Activated CD4-positive, CD25-positive, alpha-beta regulatory T cell treated with anti-CD3 and anti-CD28 coated beads, Interleukin-2, amount 50 U/mL, for 72 hours (primary cell): ENCODE measurements around the gene OVAAL.

Experiments
- DNase-seq: peaks from one replicate; pipeline ENCODE4 v3.0.0; 2021

The OVAAL gene

DNA sequence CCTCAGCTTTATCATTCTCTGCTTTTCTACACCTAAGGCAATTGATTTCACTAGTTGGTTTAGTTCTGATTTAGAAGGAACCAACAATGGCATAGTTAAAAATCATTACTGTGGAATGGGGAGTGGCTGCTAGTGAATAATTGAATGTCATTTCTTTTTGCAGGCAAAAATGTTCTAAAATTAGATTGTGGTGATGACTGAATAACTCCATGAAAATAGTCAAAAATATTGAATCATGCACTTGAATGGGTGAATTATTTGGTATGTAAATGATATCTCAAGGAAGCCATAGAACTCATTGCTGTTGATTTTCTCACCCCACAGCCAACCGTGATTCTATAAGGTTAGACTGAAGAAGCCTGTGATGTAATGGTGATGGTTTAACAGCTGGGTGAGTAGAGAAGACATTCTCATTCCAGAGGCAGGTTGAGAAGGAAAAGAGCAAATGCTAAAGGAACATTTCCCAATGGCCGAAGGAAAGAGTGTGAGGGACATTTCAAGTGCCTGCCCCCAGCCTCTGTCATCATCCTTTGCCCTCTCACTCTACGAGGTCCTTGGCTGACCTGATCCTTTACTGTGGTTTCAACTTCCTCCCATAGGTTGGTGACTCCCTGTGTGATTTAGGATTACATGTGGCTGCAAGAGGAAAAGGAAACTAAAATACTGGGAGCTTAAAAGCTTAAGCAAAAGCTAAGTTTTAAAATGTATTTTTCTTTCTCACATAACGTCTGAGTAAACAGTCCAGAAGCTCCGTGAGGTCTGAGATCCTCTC lies 12.5 kb downstream of the OVAAL start:
- no peak for DNase-seq

DNA sequence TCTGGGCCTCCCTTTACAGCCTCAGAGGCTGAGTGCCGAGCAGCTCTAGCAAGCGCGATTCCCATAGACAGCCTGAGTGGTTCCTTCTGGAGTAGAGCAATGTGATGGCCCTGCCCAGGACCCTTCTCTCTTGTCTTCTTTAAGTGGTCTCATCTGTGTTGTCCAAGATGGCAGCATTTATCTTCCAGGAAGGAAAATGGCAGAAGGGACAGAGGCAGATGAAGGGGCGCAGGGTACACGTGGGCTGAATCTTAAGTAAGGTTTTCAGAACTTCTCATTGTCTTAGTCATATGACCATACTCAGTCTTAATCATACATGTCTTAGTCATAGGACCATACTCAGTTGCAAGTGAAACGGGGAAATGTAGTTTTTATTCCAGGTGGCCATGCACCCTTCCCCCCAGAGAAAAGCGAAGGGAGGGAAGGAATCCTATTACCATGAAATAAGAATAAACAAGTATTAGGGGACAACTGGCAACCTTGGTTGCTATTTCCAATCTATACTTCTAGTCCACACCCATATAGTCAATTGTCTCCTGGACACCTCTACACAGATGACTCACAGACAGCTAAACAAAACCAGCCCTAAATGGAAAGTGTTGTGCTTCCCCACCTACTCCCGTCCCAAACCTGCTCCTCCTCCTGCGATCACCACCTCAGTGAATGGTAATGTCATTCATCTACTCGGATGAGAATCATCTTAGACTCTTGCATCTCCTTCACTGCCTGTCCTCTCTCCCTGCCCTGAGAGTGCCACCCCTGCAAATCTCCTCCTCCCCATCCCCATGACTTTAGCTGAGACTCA lies 13.3 kb downstream of the OVAAL start:
- no peak for DNase-seq

- no peak for DNase-seq
Observed at GRCh38 chr1:180572760-180573159, 14.0 kb downstream of the OVAAL start.

- no peak for DNase-seq
Observed at GRCh38 chr1:180574031-180574713, 15.4 kb downstream of the OVAAL start.

- no peak for DNase-seq
Observed at GRCh38 chr1:180577361-180577760, 18.6 kb downstream of the OVAAL start.

GRCh38 chr1:180579961-180580611 lies 21.3 kb downstream of the OVAAL start:
- no peak for DNase-seq

DNA sequence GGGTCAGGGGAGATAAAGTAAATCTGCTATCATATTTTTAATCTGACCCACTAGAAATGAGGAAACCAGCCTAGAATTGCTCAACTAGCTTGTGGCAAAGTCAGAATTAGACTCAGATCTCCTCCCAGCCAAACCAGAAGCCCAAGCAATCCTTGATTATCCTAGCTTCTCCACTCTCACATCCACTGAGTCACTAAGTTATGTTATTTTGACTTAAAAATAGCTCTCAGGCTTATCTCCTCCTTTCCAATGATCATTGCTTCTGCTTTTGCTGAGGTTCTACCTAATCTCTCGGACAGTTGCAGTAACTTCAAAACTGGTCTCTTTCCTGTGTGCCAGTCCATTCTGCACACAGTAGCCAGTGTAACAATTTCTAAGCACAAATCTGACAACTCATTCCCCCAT lies 22.9 kb downstream of the OVAAL start:
- DNase-seq: no peak

DNA sequence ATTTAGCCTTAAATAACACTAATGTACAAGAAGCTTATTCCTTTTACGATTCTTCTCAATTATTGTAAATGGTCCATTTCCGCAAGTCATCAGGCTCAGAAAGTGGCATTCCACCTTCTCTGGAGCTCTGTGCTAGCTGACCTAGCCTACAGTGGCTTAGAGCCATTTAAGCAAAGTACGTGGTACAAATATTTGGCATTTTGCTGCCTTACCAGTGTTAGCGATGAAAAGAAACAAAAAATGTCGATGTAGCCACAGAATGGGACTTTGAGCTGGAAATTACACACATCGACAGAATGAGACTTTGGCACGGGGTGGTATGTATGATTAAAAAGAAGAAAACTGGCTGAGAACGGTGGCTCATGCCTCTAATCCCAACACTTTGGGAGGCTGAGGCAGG lies 26.1 kb downstream of the OVAAL start:
- DNase-seq: no peak

- no peak for DNase-seq
Observed at GRCh38 chr1:180585994-180586359, 27.2 kb downstream of the OVAAL start.

- DNase-seq: no peak
Observed at GRCh38 chr1:180586671-180587155, 27.9 kb downstream of the OVAAL start.

- no peak for DNase-seq
Observed at GRCh38 chr1:180588121-180588520, 29.4 kb downstream of the OVAAL start.

GRCh38 chr1:180590889-180591288 lies 32.1 kb downstream of the OVAAL start:
- DNase-seq: no peak

DNA sequence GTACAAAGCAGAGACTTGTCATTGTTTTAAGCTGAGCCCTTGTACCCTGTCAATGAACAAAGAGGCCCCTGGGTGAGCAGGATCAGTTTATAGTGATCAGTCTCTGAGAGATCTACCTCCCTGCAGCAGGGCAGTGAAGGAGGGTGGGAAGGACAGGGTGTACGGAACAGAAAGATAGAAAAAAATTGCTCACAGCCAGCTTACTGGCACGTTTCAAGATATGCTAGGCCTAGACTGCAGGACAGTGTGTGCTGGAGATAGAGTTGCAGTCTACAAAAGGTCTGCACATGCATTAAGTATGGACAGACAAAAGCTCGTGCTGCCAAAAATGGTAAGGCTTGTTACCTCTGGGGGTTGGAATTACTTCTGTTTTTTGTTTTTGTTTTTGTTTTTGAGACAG lies 34.6 kb downstream of the OVAAL start:
- no peak for DNase-seq

DNA sequence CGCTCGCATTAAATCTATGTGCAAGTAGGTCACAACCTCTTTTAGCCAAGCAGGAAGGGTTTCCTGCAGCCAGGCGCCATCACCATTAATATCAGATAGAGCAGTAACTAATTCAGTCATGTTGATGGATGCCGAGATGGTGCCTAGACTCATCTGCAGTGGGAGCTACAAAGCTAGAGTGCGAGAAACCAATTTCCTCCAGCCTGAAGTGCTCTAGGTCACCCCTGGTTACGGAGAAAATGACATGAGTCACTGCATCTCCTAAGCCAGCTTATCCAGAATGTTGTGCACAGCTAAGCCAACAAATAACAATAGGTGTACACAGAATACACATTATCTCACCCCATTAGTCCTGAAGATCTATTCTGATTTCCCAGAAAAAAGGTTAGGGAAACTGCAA lies 36.0 kb downstream of the OVAAL start:
- no peak for DNase-seq

- no peak for DNase-seq
Observed at GRCh38 chr1:180595966-180596365, 37.2 kb downstream of the OVAAL start.

GRCh38 chr1:180597520-180597919 lies 38.8 kb downstream of the OVAAL start:
- DNase-seq: no peak

- no peak for DNase-seq
Observed at GRCh38 chr1:180598333-180598974, 39.7 kb downstream of the OVAAL start.

DNA sequence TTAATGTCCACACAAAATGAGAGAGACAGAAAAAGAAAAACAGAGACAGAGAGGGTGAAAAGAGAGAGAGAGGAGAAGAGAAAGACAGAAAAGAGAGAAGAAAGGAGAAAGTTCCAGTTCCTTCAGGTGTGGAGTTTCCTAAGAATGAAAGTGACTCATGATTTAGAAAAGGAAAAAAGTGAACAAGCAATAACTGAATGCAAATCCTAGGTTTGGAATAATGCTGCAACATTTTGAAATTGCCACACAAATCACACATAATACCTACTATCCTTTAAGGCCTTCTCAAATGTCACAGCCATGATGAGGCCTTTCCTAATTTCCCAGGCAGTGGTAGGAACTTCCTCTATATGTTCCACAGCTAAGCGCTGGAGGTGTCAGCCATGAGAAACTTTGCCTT lies 41.6 kb downstream of the OVAAL start:
- no peak for DNase-seq

- no peak for DNase-seq
Observed at GRCh38 chr1:180601512-180601911, 42.7 kb downstream of the OVAAL start.

DNA sequence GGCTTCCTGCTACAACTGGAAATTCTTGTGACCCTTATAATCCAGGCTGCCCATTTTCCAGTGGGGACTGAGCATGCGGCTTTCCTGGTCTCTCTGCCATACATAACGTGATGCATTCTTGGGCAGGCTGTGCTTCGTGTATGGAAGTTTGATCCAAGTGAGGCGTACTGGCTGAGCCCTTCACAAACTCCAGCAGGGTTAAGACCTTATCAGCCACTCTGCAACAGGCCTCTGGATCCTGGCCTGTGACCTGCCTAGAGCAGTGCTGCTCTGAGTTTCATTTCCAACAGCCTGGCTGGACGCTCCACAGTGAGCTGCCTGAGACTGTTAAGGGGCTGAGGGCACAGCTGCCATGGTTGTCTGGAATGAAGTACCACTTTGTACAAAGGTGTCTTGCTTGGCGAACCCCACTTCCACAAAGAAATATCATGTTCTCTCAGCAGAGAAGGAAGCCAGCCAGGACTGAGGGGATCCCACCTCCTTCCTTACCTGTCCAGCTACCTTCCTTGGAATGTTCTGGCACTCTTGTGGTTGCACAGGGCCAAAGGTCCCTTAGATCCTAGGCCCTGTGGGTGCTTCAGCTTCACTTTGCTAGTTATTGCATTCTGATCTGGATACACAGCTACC lies 44.6 kb downstream of the OVAAL start:
- no peak for DNase-seq

DNA sequence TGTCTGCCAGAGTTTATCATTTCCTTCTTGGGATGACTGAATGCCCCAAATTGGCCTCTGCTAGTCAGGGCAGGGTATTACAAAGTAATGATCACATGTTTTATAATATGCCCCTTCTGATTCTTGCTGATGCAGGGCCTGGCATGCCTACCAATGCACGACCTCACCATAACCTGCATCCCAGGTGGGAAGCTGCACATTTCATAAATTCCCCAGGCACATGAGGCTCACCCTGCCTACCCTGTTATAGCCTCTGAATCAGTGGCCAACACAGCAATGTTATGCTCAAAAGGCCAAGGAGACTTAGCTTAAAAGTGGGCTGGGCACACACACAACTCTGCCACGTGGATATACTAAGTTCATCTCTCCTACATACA lies 45.1 kb downstream of the OVAAL start:
- no peak for DNase-seq

- no peak for DNase-seq
Observed at GRCh38 chr1:180606155-180606554, 47.4 kb downstream of the OVAAL start.
